GM21723 (cell line): ENCODE measurements around the gene CGB1.
"Not testable (repeated sequence)": the region's sequence is repeated elsewhere in the genome, so short reads cannot be mapped to it uniquely, and the experiment has no call there.

Experiments
- ATAC-seq: cut with Tn5 transposase; IDR thresholded peaks from one replicate; pipeline ENCODE4 v1.9.1; 2021; ENCODE audit warnings: mild to moderate bottlenecking, moderate library complexity; ENCODE audit not compliant: unreplicated experiment

The CGB1 gene

GRCh38 chr19:49024233-49024632 lies 12.5 kb downstream of the CGB1 start, which contains the start of gene CGB3:
Gene CGB3 (minus strand): TSS chr19:49024333. CDS start chr19:49023971, 362 bp downstream.
- not testable (repeated sequence) for ATAC-seq

GRCh38 chr19:49022116-49022515 lies 14.6 kb downstream of the CGB1 start:
- ATAC-seq = no peak

GRCh38 chr19:49020931-49021895 lies 15.5 kb downstream of the CGB1 start:
- ATAC-seq = no peak

GRCh38 chr19:49020342-49020741 lies 16.4 kb downstream of the CGB1 start:
- ATAC-seq = no peak

GRCh38 chr19:49019242-49019932 lies 17.3 kb downstream of the CGB1 start:
- ATAC-seq = no peak

- ATAC-seq = not testable (repeated sequence)
These were observed 18.1 kb downstream of the CGB1 start for GRCh38 chr19:49018388-49019241.

- no peak for ATAC-seq
These were observed 18.9 kb downstream of the CGB1 start for GRCh38 chr19:49017666-49018351.

- no peak for ATAC-seq
These were observed 19.5 kb downstream of the CGB1 start, which contains the start of gene LHB for GRCh38 chr19:49017041-49017665. Gene LHB (minus strand): TSS chr19:49017091. CDS start chr19:49017081, 10 bp downstream.

- ATAC-seq = no peak
These were observed 20.4 kb downstream of the CGB1 start for GRCh38 chr19:49016067-49016839.

GRCh38 chr19:49014870-49015255 lies 21.8 kb downstream of the CGB1 start:
- ATAC-seq = no peak

- ATAC-seq = no peak
These were observed 22.4 kb downstream of the CGB1 start for GRCh38 chr19:49014123-49014869.

- no peak for ATAC-seq
These were observed 25.5 kb downstream of the CGB1 start for GRCh38 chr19:49011194-49011593.

- no peak for ATAC-seq
These were observed 26.2 kb downstream of the CGB1 start for GRCh38 chr19:49010453-49010852.

GRCh38 chr19:49009828-49010227 lies 26.9 kb downstream of the CGB1 start:
- no peak for ATAC-seq

- no peak for ATAC-seq
These were observed 29.8 kb downstream of the CGB1 start for GRCh38 chr19:49006905-49007304.

GRCh38 chr19:49004964-49005614 lies 31.6 kb downstream of the CGB1 start:
- ATAC-seq = no peak

- no peak for ATAC-seq
These were observed 32.6 kb downstream of the CGB1 start for GRCh38 chr19:49004133-49004532.
